HEK293 (cell line): Measurements from ENCODE around the gene MBD3L4.

ENCODE experiments used
- CTCF ChIA-PET: fragments of 350-600 bp; formaldehyde crosslinking; extraction: SDS; loops from one replicate; lab custom pipeline; 2021; ENCODE audit warnings: antibody characterized with exemption; lab: Yijun Ruan, JAX
- POLR2A ChIA-PET: fragments of 300-600 bp; formaldehyde crosslinking; extraction: SDS; loops from one replicate; lab custom pipeline; 2020; ENCODE audit warnings: antibody characterized with exemption, inconsistent platforms; lab: Yijun Ruan, JAX
- H3K27ac ChIP-seq: fragments of 200-500 bp; sonication (Bioruptor generic); 2 replicates; pipeline ENCODE4 v1.5.1; 2014; ENCODE audit warnings: low read depth, low read length, control low read depth, inconsistent platforms; ENCODE audit errors: extremely low read depth
- H3K36me3 ChIP-seq, 2 experiments: fragments of 200-500 bp in 1 of 2; sonication (Bioruptor generic) in 1 of 2; 1 replicate in 1 of 2; 2 replicates in 1 of 2; pipeline ENCODE4 v1.5.1; 2014 to 2017; ENCODE audit warnings: inconsistent platforms in 2 of 2, low read length in 2 of 2; ENCODE audit not compliant: control insufficient read depth in 2 of 2, insufficient read depth in 1 of 2
- H3K4me1 ChIP-seq: fragments of 200-500 bp; sonication (Bioruptor generic); 2 replicates; pipeline ENCODE4 v1.5.1; 2014; ENCODE audit warnings: mild to moderate bottlenecking, low read length, inconsistent platforms; ENCODE audit not compliant: control insufficient read depth, insufficient read depth
- H3K4me3 ChIP-seq: 2 replicates; pipeline ENCODE4 v1.5.1; 2011; ENCODE audit warnings: low read depth, mild to moderate bottlenecking, control low read depth, low read length, moderate library complexity
- H3K9me3 ChIP-seq: fragments of 200-500 bp; sonication (Bioruptor generic); 2 replicates; pipeline ENCODE4 v1.5.1; 2014; ENCODE audit warnings: low read depth, low read length, inconsistent platforms; ENCODE audit not compliant: control insufficient read depth, insufficient read depth
- BCL11B ChIP-seq: fragments of 450-650 bp; formaldehyde crosslinking; IDR thresholded peaks from 2 replicates; pipeline ENCODE4 v1.5.1; 2016; ENCODE audit warnings: low read depth, missing biosample characterization, missing genetic modification characterization
- GLI4 ChIP-seq: fragments of 450-650 bp; formaldehyde crosslinking; IDR thresholded peaks from 2 replicates; pipeline ENCODE4 v1.5.1; 2016; ENCODE audit warnings: missing biosample characterization, missing genetic modification characterization
- GLIS1 ChIP-seq: fragments of 450-650 bp; formaldehyde crosslinking; IDR thresholded peaks from 2 replicates; pipeline ENCODE4 v1.5.1; 2016; ENCODE audit warnings: missing biosample characterization, missing genetic modification characterization
- GLIS2 ChIP-seq: fragments of 450-650 bp; formaldehyde crosslinking; IDR thresholded peaks from 2 replicates; pipeline ENCODE4 v1.5.1; 2016; ENCODE audit warnings: missing biosample characterization, missing genetic modification characterization
- KLF9 ChIP-seq: fragments of 450-650 bp; formaldehyde crosslinking; IDR thresholded peaks from 2 replicates; pipeline ENCODE4 v1.5.1; 2016; ENCODE audit warnings: missing biosample characterization, missing genetic modification characterization, low read depth
- REPIN1 ChIP-seq: fragments of 450-650 bp; formaldehyde crosslinking; IDR thresholded peaks from 2 replicates; pipeline ENCODE4 v1.5.1; 2017; ENCODE audit warnings: missing biosample characterization, missing genetic modification characterization, low read depth
- SP2 ChIP-seq: fragments of 450-650 bp; formaldehyde crosslinking; IDR thresholded peaks from 2 replicates; pipeline ENCODE4 v1.5.1; 2016; ENCODE audit warnings: missing biosample characterization, missing genetic modification characterization
- SP3 ChIP-seq: fragments of 450-650 bp; formaldehyde crosslinking; IDR thresholded peaks from 2 replicates; pipeline ENCODE4 v1.5.1; 2016; ENCODE audit warnings: missing biosample characterization, missing genetic modification characterization
- TRIM28 ChIP-seq: IDR thresholded peaks from 2 replicates; pipeline ENCODE4 v1.6.1; 2011; ENCODE audit warnings: low read length, control low read depth, borderline replicate concordance
- ZBTB21 ChIP-seq: fragments of 450-650 bp; formaldehyde crosslinking; IDR thresholded peaks from 2 replicates; pipeline ENCODE4 v1.5.1; 2017; ENCODE audit warnings: missing biosample characterization, missing genetic modification characterization
- ZBTB48 ChIP-seq: fragments of 450-650 bp; formaldehyde crosslinking; IDR thresholded peaks from 2 replicates; pipeline ENCODE4 v1.5.1; 2016; ENCODE audit warnings: missing biosample characterization, missing genetic modification characterization
- ZFP37 ChIP-seq: fragments of 450-650 bp; formaldehyde crosslinking; IDR thresholded peaks from 2 replicates; pipeline ENCODE4 v1.5.1; 2016; ENCODE audit warnings: missing biosample characterization, missing genetic modification characterization
- ZNF138 ChIP-seq: fragments of 450-650 bp; formaldehyde crosslinking; IDR thresholded peaks from 2 replicates; pipeline ENCODE4 v1.5.1; 2016; ENCODE audit warnings: missing biosample characterization, missing genetic modification characterization, borderline replicate concordance
- ZNF274 ChIP-seq, 2 experiments: fragments of 200-500 bp in 1 of 2; fragments of 450-650 bp in 1 of 2; sonication (Bioruptor generic) in 1 of 2; formaldehyde crosslinking in 1 of 2; IDR thresholded peaks; 2 replicates each; pipeline versions ENCODE4 v1.5.1 to v1.6.1; 2014 to 2016; ENCODE audit warnings: borderline replicate concordance in 1 of 2, inconsistent platforms in 1 of 2, low read length in 1 of 2, missing biosample characterization in 1 of 2, missing genetic modification characterization in 1 of 2
- ZNF394 ChIP-seq: fragments of 450-650 bp; formaldehyde crosslinking; IDR thresholded peaks from 2 replicates; pipeline ENCODE4 v1.5.1; 2016; ENCODE audit warnings: missing biosample characterization, missing genetic modification characterization, mild to moderate bottlenecking, moderate library complexity, borderline replicate concordance
- ZNF404 ChIP-seq: fragments of 450-650 bp; formaldehyde crosslinking; IDR thresholded peaks from 2 replicates; pipeline ENCODE4 v1.5.1; 2017; ENCODE audit warnings: missing biosample characterization, missing genetic modification characterization
- ZNF501 ChIP-seq: fragments of 450-650 bp; formaldehyde crosslinking; IDR thresholded peaks from 2 replicates; pipeline ENCODE4 v1.5.1; 2016; ENCODE audit warnings: missing biosample characterization, missing genetic modification characterization
- ZNF521 ChIP-seq: fragments of 450-650 bp; formaldehyde crosslinking; IDR thresholded peaks from 2 replicates; pipeline ENCODE4 v1.5.1; 2017; ENCODE audit warnings: missing biosample characterization, mild to moderate bottlenecking, missing genetic modification characterization
- ZNF548 ChIP-seq: fragments of 450-650 bp; formaldehyde crosslinking; IDR thresholded peaks from 2 replicates; pipeline ENCODE4 v1.5.1; 2016; ENCODE audit warnings: missing biosample characterization, missing genetic modification characterization
- ZNF792 ChIP-seq: fragments of 450-650 bp; formaldehyde crosslinking; IDR thresholded peaks from 2 replicates; pipeline ENCODE4 v1.5.1; 2016; ENCODE audit warnings: missing biosample characterization, missing genetic modification characterization
- TF ChIP-seq, protein P1 (sequence below): fragments of 450-650 bp; formaldehyde crosslinking; IDR thresholded peaks from 2 replicates; pipeline ENCODE4 v1.5.1; 2017; ENCODE audit warnings: missing biosample characterization, missing genetic modification characterization
- TF ChIP-seq, protein P2 (sequence below): fragments of 450-650 bp; formaldehyde crosslinking; IDR thresholded peaks from 2 replicates; pipeline ENCODE4 v1.5.1; 2017; ENCODE audit warnings: missing biosample characterization, missing genetic modification characterization
- TF ChIP-seq, protein P3 (sequence below): fragments of 450-650 bp; formaldehyde crosslinking; IDR thresholded peaks from 2 replicates; pipeline ENCODE4 v1.5.1; 2016; ENCODE audit warnings: missing biosample characterization, missing genetic modification characterization
- TF ChIP-seq, protein P4 (sequence below): fragments of 450-650 bp; formaldehyde crosslinking; IDR thresholded peaks from 2 replicates; pipeline ENCODE4 v1.5.1; 2016; ENCODE audit warnings: missing biosample characterization, missing genetic modification characterization
- TF ChIP-seq, protein P5 (sequence below): fragments of 450-650 bp; formaldehyde crosslinking; IDR thresholded peaks from 2 replicates; pipeline ENCODE4 v1.5.1; 2016; ENCODE audit warnings: missing biosample characterization, missing genetic modification characterization, borderline replicate concordance

The MBD3L4 gene

DNA sequence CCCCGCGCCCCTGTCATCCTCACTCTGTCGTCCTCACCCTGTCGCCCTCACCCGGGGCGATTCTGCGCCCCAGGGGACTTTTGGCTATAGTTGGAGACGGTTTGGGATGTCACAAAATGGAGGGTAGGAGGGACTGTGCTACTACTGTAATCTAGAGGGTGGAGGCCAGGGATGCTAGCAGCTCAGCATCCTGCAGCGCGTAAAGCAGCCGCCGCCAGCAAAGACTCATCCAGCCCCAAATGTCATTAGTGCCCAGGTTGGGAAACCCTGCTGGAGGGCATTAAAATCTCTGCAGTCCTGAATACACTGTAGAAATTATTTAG lies 29.9 kb upstream of the MBD3L4 start:
- no peak overlapping the region for H3K27ac ChIP-seq
- no peaks in the 10 kb centered on the region for H3K4me1 ChIP-seq
- TF ChIP-seq ZNF548 (tag by site-specific recombination) (no peak), ZFP37 (tag by site-specific recombination) (0 out of 2 replicates have a peak, but pooled peaks have one; percentile 4), KLF9 (tag by site-specific recombination) (no peak), GLIS1 (tag by site-specific recombination) (0 out of 2 replicates have a peak, but pooled peaks have one; percentile 22), ZNF792 (tag by site-specific recombination) (no peak), GLI4 (tag by site-specific recombination) (no peak)
- TF ChIP-seq, protein P1, sequence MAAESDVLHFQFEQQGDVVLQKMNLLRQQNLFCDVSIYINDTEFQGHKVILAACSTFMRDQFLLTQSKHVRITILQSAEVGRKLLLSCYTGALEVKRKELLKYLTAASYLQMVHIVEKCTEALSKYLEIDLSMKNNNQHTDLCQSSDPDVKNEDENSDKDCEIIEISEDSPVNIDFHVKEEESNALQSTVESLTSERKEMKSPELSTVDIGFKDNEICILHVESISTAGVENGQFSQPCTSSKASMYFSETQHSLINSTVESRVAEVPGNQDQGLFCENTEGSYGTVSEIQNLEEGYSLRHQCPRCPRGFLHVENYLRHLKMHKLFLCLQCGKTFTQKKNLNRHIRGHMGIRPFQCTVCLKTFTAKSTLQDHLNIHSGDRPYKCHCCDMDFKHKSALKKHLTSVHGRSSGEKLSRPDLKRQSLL (tag by site-specific recombination): no peak
- TF ChIP-seq, protein P2, sequence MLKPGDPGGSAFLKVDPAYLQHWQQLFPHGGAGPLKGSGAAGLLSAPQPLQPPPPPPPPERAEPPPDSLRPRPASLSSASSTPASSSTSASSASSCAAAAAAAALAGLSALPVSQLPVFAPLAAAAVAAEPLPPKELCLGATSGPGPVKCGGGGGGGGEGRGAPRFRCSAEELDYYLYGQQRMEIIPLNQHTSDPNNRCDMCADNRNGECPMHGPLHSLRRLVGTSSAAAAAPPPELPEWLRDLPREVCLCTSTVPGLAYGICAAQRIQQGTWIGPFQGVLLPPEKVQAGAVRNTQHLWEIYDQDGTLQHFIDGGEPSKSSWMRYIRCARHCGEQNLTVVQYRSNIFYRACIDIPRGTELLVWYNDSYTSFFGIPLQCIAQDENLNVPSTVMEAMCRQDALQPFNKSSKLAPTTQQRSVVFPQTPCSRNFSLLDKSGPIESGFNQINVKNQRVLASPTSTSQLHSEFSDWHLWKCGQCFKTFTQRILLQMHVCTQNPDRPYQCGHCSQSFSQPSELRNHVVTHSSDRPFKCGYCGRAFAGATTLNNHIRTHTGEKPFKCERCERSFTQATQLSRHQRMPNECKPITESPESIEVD: no peak
- TF ChIP-seq, protein P3, sequence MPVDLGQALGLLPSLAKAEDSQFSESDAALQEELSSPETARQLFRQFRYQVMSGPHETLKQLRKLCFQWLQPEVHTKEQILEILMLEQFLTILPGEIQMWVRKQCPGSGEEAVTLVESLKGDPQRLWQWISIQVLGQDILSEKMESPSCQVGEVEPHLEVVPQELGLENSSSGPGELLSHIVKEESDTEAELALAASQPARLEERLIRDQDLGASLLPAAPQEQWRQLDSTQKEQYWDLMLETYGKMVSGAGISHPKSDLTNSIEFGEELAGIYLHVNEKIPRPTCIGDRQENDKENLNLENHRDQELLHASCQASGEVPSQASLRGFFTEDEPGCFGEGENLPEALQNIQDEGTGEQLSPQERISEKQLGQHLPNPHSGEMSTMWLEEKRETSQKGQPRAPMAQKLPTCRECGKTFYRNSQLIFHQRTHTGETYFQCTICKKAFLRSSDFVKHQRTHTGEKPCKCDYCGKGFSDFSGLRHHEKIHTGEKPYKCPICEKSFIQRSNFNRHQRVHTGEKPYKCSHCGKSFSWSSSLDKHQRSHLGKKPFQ (tag by site-specific recombination): no peak
- TF ChIP-seq, all 188 proteins: peak for 2
- H3K9me3 ChIP-seq: no peaks in the 10 kb centered on the region
- POLR2A ChIA-PET: interaction anchor here (0.8 to 2.6 kb wide), 8 partner anchors 8 to 1166 kb away, joined by 3 to 30 read pairs (median 4); partner anchors contain the start of genes INSR and NDUFA11
- CTCF ChIA-PET: interaction anchor here (0.5 to 1.1 kb wide), 5 partner anchors 86 to 689 kb away, joined by 3 to 6 read pairs (median 4); no protein-coding TSS in a partner anchor
- H3K36me3 ChIP-seq: peaks cover 6 to 36% of the 10 kb centered on the region in 2 experiments; a peak in 2 of 3 replicates
- H3K4me3 ChIP-seq: peak overlapping the region; percentile 88

DNA sequence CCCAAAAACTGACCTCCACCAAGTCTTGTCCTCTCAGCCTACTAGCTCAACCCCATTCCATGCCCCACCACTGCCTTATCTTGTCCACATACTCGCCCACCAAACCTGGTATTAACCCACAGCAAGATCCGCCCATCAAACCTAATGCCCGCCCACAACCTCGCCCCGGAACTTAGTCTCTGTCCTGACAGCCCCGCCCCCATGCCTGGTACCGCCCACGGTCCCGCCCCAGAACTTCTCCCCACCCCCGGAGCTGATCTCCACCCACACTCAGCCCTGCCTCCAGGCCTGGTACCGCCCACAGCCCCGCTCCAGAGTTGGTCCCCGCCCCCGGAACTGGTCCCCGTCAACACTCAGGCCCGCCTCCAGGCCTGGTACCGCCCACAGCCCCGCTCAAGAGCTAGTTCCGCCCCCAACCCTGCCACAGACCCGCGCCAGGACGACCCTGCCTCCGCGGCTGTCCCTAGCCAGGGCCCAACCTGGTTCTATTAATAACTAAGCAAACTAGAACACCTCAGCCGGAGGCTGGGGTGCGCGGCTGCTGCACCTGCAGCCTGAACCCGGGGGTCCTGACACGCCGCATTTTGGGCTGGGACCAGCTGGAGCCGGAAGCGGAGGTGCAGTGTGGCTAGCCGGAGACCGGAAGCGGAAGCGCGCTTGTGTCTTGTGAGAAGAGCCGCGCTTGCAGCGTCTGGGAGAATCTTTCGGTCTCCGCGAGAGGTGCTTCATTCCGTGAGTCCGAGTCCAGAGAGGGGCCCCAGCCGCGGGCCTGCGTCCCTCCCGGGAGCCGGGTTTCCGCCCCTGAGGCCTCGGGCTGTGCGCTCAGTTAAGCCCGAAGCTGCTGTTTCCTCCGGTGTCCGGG lies 29.3 kb upstream of the MBD3L4 start, which contains the start of gene ZNF557:
Gene ZNF557, plus strand, starts transcription at position 662 of the 862 bp plus-strand sequence. CDS start 5,372 bp downstream, outside the sequence.
- no peaks in the 10 kb centered on the region for H3K9me3 ChIP-seq
- peak within 1 kb of the TSS; percentile 37; the same call in 1 of the 2 replicates for H3K27ac ChIP-seq
- H3K4me3 ChIP-seq: peak within 1 kb of the TSS; percentile 88
- H3K36me3 ChIP-seq: peaks cover 6 to 30% of the 10 kb centered on the region in 2 experiments; a peak in 2 of 3 replicates
- no peaks in the 10 kb centered on the region for H3K4me1 ChIP-seq
- ChIA-PET POLR2A (interaction anchor here (0.5 to 2.6 kb wide), 18 partner anchors 9 to 1252 kb away, joined by 3 to 30 read pairs (median 5); partner anchors contain the start of genes INSR, NDUFA11 and RPS28), CTCF (interaction anchor here (0.5 to 1.3 kb wide), 9 partner anchors 12 to 689 kb away, joined by 3 to 5 read pairs (median 3); partner anchors contain the start of gene TRAPPC5)
- TF ChIP-seq ZNF394 (tag by site-specific recombination): peak; percentile 23; the same call in 1 of the 2 replicates
- peak; percentile 95 for TF ChIP-seq SP3 (tag by site-specific recombination)
- TF ChIP-seq, protein P4, sequence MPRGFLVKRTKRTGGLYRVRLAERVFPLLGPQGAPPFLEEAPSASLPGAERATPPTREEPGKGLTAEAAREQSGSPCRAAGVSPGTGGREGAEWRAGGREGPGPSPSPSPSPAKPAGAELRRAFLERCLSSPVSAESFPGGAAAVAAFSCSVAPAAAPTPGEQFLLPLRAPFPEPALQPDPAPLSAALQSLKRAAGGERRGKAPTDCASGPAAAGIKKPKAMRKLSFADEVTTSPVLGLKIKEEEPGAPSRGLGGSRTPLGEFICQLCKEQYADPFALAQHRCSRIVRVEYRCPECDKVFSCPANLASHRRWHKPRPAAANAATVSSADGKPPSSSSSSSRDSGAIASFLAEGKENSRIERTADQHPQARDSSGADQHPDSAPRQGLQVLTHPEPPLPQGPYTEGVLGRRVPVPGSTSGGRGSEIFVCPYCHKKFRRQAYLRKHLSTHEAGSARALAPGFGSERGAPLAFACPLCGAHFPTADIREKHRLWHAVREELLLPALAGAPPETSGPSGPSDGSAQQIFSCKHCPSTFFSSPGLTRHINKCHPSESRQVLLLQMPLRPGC (tag by site-specific recombination): no peak
- no peak for TF ChIP-seq TRIM28
- peak; percentile 95 for TF ChIP-seq SP2
- no peak for TF ChIP-seq ZNF274 (IDR thresholded peaks at IDR 0.05; ENCODE audit: low read length)
- TF ChIP-seq ZNF274 (tag by site-specific recombination; IDR thresholded peaks at IDR 0.05; ENCODE audit: borderline replicate concordance): no peak
- no peak for TF ChIP-seq ZNF521
- no peak for TF ChIP-seq BCL11B (tag by site-specific recombination)
- TF ChIP-seq ZBTB21 (tag by site-specific recombination): 0 out of 2 replicates have a peak, but pooled peaks have one; percentile 13
- no peak for TF ChIP-seq REPIN1 (tag by site-specific recombination)
- TF ChIP-seq ZBTB48 (tag by site-specific recombination): no peak
- no peak for TF ChIP-seq ZNF404 (tag by site-specific recombination)
- peak; percentile 53; the same call in 1 of the 2 replicates for TF ChIP-seq ZNF501 (tag by site-specific recombination)
- TF ChIP-seq GLIS2 (tag by site-specific recombination): peak; percentile 54; the same call in 1 of the 2 replicates
- TF ChIP-seq, protein P5, sequence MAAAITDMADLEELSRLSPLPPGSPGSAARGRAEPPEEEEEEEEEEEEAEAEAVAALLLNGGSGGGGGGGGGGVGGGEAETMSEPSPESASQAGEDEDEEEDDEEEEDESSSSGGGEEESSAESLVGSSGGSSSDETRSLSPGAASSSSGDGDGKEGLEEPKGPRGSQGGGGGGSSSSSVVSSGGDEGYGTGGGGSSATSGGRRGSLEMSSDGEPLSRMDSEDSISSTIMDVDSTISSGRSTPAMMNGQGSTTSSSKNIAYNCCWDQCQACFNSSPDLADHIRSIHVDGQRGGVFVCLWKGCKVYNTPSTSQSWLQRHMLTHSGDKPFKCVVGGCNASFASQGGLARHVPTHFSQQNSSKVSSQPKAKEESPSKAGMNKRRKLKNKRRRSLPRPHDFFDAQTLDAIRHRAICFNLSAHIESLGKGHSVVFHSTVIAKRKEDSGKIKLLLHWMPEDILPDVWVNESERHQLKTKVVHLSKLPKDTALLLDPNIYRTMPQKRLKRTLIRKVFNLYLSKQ (tag by site-specific recombination): no peak
- no peak for TF ChIP-seq ZNF138
